GM18511 (cell line): ENCODE data around the gene SEC24C.

ENCODE experiments used
- ATAC-seq: cut with Tn5 transposase; IDR thresholded peaks from one replicate; pipeline ENCODE4 v1.9.1; 2021; ENCODE audit warnings: mild to moderate bottlenecking, moderate library complexity; ENCODE audit not compliant: unreplicated experiment

Gene SEC24C

GRCh38 chr10:73810358-73810734, 66.2 kb downstream of the SEC24C start:
- ATAC-seq, result no peak

- peak; percentile 45 for ATAC-seq
These were observed 66.7 kb downstream of the SEC24C start for GRCh38 chr10:73810735-73811465.

DNA sequence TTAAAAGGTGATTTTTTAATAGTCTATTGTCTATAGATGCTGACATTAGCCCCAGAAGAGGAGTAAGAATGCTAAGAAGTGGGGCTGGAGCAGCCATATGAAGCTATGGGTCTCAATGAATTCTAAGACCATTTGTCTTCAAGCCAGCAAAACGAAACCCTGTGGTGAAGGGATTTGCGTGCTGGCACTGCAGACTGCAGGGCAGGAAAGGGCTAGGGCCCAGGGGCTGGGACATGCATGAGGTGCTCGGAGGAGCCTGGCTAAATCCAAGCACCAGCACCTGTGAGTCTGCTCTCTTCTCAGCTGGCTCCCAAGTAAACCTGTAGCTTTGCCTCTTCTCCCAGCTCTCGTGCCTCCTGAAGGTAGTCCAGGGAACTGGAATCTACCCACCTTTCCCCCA, 68.5 kb downstream of the SEC24C start:
- ATAC-seq, result no peak

GRCh38 chr10:73813333-73813732, 69.2 kb downstream of the SEC24C start:
- no peak for ATAC-seq

DNA sequence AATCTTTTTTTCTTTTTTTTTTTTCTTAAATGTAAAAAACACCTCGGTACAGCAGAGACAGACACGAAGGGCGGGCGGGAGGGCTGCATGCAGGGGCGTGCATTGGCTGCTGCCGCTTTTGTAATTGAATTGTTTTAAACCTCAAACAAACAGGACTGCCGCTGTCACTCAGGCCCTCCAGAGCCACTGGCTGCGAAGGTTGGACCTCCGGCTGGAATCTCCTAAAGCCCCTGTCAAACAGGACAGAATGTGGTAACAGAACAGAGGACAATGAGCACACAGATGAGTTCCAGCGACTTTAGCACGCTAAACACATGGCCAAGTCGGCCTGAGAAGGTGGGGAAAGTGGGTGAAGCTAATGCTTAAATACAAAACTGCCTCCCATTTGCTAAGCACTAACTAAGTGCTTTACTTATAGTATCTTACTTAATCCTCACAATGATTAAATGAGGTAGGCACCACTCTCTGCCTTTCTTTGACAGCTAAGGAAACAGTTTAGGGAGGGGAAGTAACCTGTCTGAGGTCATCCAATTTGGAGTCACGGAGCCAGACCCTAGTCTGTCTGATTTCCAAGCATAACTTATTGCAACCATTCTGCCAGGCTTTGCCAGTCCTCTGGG, 70.2 kb downstream of the SEC24C start:
- ATAC-seq, result no peak

- ATAC-seq, result no peak
These were observed 70.9 kb downstream of the SEC24C start for GRCh38 chr10:73814896-73815718.

DNA sequence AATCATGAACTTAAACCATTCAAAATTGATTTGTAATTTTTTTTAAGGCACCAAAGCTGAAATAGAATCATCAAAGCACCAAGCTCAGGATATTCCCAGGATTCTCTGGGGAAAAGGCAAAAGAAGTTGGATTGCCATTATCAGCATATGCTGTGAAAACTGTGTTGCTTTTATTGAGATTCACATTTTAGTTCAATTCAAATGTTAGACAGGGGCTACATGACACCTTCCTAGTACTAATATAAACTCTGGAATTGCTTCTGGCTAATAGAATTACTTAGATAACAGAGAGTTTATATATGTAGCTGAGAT, 71.5 kb downstream of the SEC24C start:
- no peak for ATAC-seq

- no peak for ATAC-seq
These were observed 73.0 kb downstream of the SEC24C start for GRCh38 chr10:73816917-73817729.

- ATAC-seq, result no peak
These were observed 73.7 kb downstream of the SEC24C start for GRCh38 chr10:73817826-73818225.

DNA sequence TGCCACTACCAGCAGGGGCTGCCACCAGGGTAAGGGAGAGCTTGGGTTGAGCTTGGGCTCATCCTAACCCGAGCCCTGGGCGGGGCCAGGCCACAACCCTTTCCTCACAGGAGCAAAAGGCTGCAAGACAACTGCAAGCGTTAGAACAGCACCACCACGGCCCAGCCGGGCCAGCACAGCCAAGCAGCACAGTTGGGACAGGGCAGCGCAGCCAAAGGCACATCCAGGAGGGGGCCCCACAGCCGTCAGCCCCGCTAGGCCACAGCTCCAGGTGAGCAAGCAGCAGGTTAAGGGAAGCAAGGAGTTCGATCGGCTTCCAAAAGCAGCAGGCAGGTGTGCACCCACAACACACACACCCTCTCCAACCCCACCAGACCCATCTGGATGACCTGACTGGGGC, 74.2 kb downstream of the SEC24C start:
- no peak for ATAC-seq

DNA sequence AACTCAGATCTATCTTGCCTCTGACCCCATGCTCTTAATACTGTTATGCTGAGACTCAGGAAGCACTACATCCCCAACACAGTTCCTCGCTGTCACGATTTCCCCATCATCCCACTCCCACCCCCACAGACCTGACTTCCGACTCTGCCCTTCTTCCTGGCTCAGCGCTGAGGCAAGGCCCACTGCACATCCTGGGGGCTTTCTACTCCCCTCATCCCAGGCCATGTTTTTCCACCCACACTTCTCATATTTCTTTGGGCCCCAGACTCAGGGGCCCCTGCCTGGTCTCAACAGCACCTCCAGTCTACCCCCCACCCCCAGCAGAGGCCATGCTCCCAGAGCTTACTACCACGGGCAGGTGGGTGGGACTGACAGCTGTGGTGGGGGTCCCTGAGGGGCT, 74.9 kb downstream of the SEC24C start:
- ATAC-seq, result no peak

DNA sequence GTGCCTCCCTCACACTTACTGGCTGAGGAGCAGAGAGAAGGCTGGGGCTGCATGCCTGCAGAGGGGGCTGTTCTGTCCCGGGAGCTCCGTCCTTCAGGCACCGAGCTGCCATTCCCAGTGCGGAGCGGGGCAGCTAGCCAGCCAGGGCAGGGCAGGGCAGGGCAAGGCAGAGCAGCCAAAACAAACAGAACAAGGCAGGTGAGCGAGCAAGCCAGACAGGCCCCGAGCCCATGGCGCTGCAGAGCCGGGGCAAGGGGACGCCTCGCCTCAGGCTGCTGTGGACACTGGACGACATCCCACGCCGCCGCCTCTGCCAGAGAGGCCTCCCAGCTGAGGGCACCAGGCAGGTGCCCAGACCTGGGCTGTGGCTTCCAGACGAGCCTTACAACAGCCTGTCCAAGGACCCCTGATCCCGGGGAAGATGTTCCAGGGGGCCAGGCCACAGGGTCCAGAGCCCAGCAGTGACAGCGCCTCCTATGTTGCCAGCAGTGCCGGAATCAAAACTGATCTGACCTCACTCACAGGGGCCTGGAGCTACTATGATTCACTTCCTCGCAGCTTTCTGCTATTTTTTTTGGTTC, 75.4 kb downstream of the SEC24C start:
- no peak for ATAC-seq
